Liver (tissue), 3 donors: ENCODE results near the gene GARNL3.

Experiments used
- NR2F2 ChIP-seq: IDR thresholded peaks from 2 replicates; pipeline ENCODE4 v1.6.1; 2016; ENCODE audit warnings: antibody characterized with exemption
- YY1 ChIP-seq: IDR thresholded peaks from 2 replicates; pipeline ENCODE4 v1.6.1; 2016; ENCODE audit warnings: antibody characterized with exemption, mild to moderate bottlenecking
- TF ChIP-seq, protein P1 (sequence below): fragments of 150-350 bp; IDR thresholded peaks from 2 replicates; pipeline ENCODE4 v1.5.1; 2017; ENCODE audit warnings: improper control_type of control experiment, low read depth, low read length; ENCODE audit not compliant: missing input control
- donor health status: healthy.
- donor health status: healthy.

DNA sequence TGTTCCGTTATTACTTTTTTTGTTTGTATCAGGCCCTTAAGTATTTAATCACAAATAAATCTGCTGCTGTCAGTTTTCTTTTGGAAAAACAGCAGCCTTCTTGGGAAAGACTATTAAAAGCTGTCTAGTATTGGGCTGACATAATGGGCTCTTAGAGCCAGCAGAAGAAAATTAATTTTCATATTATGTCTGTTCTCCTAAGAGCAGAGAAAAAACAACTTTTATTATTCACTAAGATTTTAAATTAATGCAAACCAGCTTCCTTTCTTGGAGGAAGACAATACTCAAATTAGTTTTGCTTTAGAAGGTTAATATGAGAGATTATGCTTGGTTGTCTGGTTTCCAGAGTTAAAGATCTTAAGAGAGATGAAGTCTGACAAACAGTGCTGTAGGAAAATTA lies 30.6 kb upstream of the GARNL3 start:
- no peak for TF ChIP-seq YY1
- TF ChIP-seq NR2F2 = no peak
- TF ChIP-seq, protein P1, sequence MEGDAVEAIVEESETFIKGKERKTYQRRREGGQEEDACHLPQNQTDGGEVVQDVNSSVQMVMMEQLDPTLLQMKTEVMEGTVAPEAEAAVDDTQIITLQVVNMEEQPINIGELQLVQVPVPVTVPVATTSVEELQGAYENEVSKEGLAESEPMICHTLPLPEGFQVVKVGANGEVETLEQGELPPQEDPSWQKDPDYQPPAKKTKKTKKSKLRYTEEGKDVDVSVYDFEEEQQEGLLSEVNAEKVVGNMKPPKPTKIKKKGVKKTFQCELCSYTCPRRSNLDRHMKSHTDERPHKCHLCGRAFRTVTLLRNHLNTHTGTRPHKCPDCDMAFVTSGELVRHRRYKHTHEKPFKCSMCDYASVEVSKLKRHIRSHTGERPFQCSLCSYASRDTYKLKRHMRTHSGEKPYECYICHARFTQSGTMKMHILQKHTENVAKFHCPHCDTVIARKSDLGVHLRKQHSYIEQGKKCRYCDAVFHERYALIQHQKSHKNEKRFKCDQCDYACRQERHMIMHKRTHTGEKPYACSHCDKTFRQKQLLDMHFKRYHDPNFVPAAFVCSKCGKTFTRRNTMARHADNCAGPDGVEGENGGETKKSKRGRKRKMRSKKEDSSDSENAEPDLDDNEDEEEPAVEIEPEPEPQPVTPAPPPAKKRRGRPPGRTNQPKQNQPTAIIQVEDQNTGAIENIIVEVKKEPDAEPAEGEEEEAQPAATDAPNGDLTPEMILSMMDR = no peak
